SK-N-SH (cell line): Measurements from ENCODE around the gene MCRS1. TPM values are rescaled to one million over a fixed set of nuclear protein-coding genes. Genes with fewer than 3 reads are reported as not detected.

Experiments
- CTCF ChIA-PET: fragments of 300-600, 350-600 bp; formaldehyde crosslinking; extraction: SDS; loops from one replicate; lab custom pipeline; 2021; lab: Yijun Ruan, JAX
- POLR2A ChIA-PET: fragments of 350-600 bp; sonication (Branson Sonifier 250); formaldehyde crosslinking; extraction: SDS; loops from one replicate; lab custom pipeline; 2020; ENCODE audit warnings: antibody characterized with exemption, inconsistent platforms; lab: Yijun Ruan, JAX
- DNase-seq: peaks from one replicate; pipeline ENCODE4 v3.0.0; 2012
- H2AFZ ChIP-seq: fragments of 200-600 bp; sonication (generic); 2 replicates; pipeline ENCODE4 v1.8.1; 2016; ENCODE audit warnings: antibody characterized with exemption, mild to moderate bottlenecking, low read depth
- H3F3A ChIP-seq: fragments of 200-600 bp; sonication (generic); replicated peaks from 2 replicates; pipeline ENCODE3; 2016; ENCODE audit warnings: antibody characterized with exemption, mild to moderate bottlenecking; ENCODE audit not compliant: insufficient read depth
- H3K27ac ChIP-seq, 2 experiments: fragments of 200-500 bp in 1 of 2; fragments of 200-600 bp in 1 of 2; sonication (Bioruptor generic) in 1 of 2; sonication (generic), shearing (Covaris generic) in 1 of 2; 2 replicates each; pipeline versions ENCODE4 v1.5.1 to v1.6.1; 2014 to 2016; ENCODE audit warnings: low read depth in 2 of 2, inconsistent platforms in 1 of 2, low read length in 1 of 2, mild to moderate bottlenecking in 1 of 2, mixed read lengths in 1 of 2
- H3K27me3 ChIP-seq: fragments of 200-600 bp; sonication (generic), shearing (Covaris generic); 2 replicates; pipeline ENCODE4 v1.6.1; 2016; ENCODE audit warnings: mixed run types; ENCODE audit not compliant: insufficient read depth
- H3K36me3 ChIP-seq, 2 experiments: fragments of 200-500 bp in 1 of 2; fragments of 200-600 bp in 1 of 2; sonication (Bioruptor generic) in 1 of 2; sonication (generic) in 1 of 2; replicated peaks in 1 of 2; 2 replicates each; pipeline versions ENCODE3 to v1.5.1; 2014 to 2016; ENCODE audit warnings: low read length in 1 of 2, mild to moderate bottlenecking in 1 of 2; ENCODE audit not compliant: insufficient read depth in 2 of 2, control insufficient read depth in 1 of 2
- H3K4me1 ChIP-seq, 2 experiments: fragments of 200-500 bp in 1 of 2; fragments of 200-600 bp in 1 of 2; sonication (Bioruptor generic) in 1 of 2; sonication (generic), shearing (Covaris generic) in 1 of 2; 2 replicates each; pipeline versions ENCODE4 v1.5.1 to v1.6.1; 2014 to 2016; ENCODE audit warnings: low read depth in 1 of 2, low read length in 1 of 2, mixed run types in 1 of 2; ENCODE audit not compliant: insufficient read depth in 2 of 2, control insufficient read depth in 1 of 2
- H3K4me2 ChIP-seq: fragments of 200-600 bp; sonication (generic), shearing (Covaris generic); 2 replicates; pipeline ENCODE4 v1.6.1; 2017; ENCODE audit warnings: mixed run types
- H3K4me3 ChIP-seq, 2 experiments: fragments of 200-500 bp in 1 of 2; fragments of 200-600 bp in 1 of 2; sonication (Bioruptor generic) in 1 of 2; sonication (generic), shearing (Covaris generic) in 1 of 2; 2 replicates each; pipeline versions ENCODE4 v1.5.1 to v1.8.1; 2014 to 2016; ENCODE audit warnings: low read depth in 2 of 2, inconsistent platforms in 1 of 2, low read length in 1 of 2, mild to moderate bottlenecking in 1 of 2, mixed read lengths in 1 of 2, moderate library complexity in 1 of 2
- H3K79me2 ChIP-seq: fragments of 200-600 bp; sonication (generic); 2 replicates; pipeline ENCODE4 v1.8.1; 2017; ENCODE audit warnings: mild to moderate bottlenecking; ENCODE audit not compliant: insufficient read depth
- H3K9ac ChIP-seq: fragments of 200-600 bp; sonication (generic); 2 replicates; pipeline ENCODE4 v1.6.1; 2017; ENCODE audit warnings: mixed run types
- H3K9me2 ChIP-seq: fragments of 200-600 bp; sonication (generic); 2 replicates; pipeline ENCODE4 v1.6.1; 2017; ENCODE audit warnings: mixed run types
- H3K9me3 ChIP-seq: fragments of 200-600 bp; sonication (generic); 2 replicates; pipeline ENCODE4 v1.6.1; 2017; ENCODE audit warnings: mixed run types, mild to moderate bottlenecking, moderate library complexity
- H4K20me1 ChIP-seq: fragments of 200-600 bp; sonication (generic); 2 replicates; pipeline ENCODE4 v1.6.1; 2017; ENCODE audit warnings: mild to moderate bottlenecking, mixed run types; ENCODE audit not compliant: insufficient read depth
- EP300 ChIP-seq, 2 experiments: IDR thresholded peaks; 2 replicates each; pipeline versions ENCODE4 v1.4.0 to v1.6.1; 2012; ENCODE audit warnings: borderline replicate concordance in 1 of 2, low read depth in 1 of 2, low read length in 1 of 2
- EZH2phosphoT487 ChIP-seq: fragments of 200-600 bp; sonication (generic); IDR thresholded peaks from 2 replicates; pipeline ENCODE4 v1.6.1; 2017; ENCODE audit warnings: low read depth, mixed run types, mild to moderate bottlenecking, antibody characterized with exemption, moderate library complexity, borderline replicate concordance
- FOSL2 ChIP-seq: IDR thresholded peaks from 2 replicates; pipeline ENCODE4 v1.4.0; 2012; ENCODE audit warnings: low read depth, mild to moderate bottlenecking, moderate library complexity, borderline replicate concordance
- IRF3 ChIP-seq: fragments of 150-350 bp; IDR thresholded peaks from 2 replicates; pipeline ENCODE4 v1.6.1; 2016; ENCODE audit warnings: mild to moderate bottlenecking, low read depth, low read length
- MEF2A ChIP-seq: IDR thresholded peaks from 2 replicates; pipeline ENCODE4 v1.4.0; 2012; ENCODE audit warnings: low read depth, borderline replicate concordance
- NFIC ChIP-seq: IDR thresholded peaks from 2 replicates; pipeline ENCODE4 v1.4.0; 2012; ENCODE audit warnings: borderline replicate concordance
- NRF1 ChIP-seq: IDR thresholded peaks from 2 replicates; pipeline ENCODE4 v1.6.1; 2012; ENCODE audit warnings: low read depth, mild to moderate bottlenecking, low read length
- RAD21 ChIP-seq: IDR thresholded peaks from 2 replicates; pipeline ENCODE4 v1.6.1; 2012; ENCODE audit warnings: mild to moderate bottlenecking, low read length
- USF1 ChIP-seq: IDR thresholded peaks from 2 replicates; pipeline ENCODE4 v1.4.0; 2012; ENCODE audit warnings: low read depth, borderline replicate concordance
- YY1 ChIP-seq: IDR thresholded peaks from 2 replicates; pipeline ENCODE4 v1.4.0; 2012; ENCODE audit warnings: low read depth, mild to moderate bottlenecking
- ZBTB33 ChIP-seq: IDR thresholded peaks from 2 replicates; pipeline ENCODE4 v1.4.0; 2012; ENCODE audit warnings: low read depth, borderline replicate concordance
- WGBS: methylation state at CpG from one replicate; pipeline ENCODE4 v1.1.6; 2017; ENCODE audit warnings: low lambda C conversion rate; 5-methylcytosine and 5-hydroxymethylcytosine counted together
- polyA plus RNA-seq, 3 experiments: library from polyadenylated mRNA; depleted of rRNA; stranded (reverse); fragments of >200 nt; gene quantifications; 2 replicates each; pipeline ENCODE4 v1.2.3, GENCODE V29; 2012

The MCRS1 gene
- polyA plus RNA-seq, 1 of the 3 experiments (the other 2 are of a cell fraction) = 107 TPM

- peaks cover 69 to 82% of the 10 kb centered on the region in 2 experiments for H3K36me3 ChIP-seq
- H3K4me3 ChIP-seq = no peak overlapping the region
- H3K9me3 ChIP-seq = no peaks in the 10 kb centered on the region
- H3K27ac ChIP-seq = no peak overlapping the region
- no peaks in the 10 kb centered on the region for H3K9me2 ChIP-seq
- 98% methylated on average over 4 of the region's 4 CpGs for WGBS
- no peaks in the 10 kb centered on the region for H4K20me1 ChIP-seq
- H3F3A ChIP-seq = peaks cover 17% of the 10 kb centered on the region
- peaks cover 0 to 12% of the 10 kb centered on the region in 2 experiments; a peak in 2 of 4 replicates for H3K4me1 ChIP-seq
- no peak overlapping the region for H3K9ac ChIP-seq
- DNase-seq = no peak
- H3K27me3 ChIP-seq = no peaks in the 10 kb centered on the region
- H2AFZ ChIP-seq = no peak overlapping the region
- peaks cover 11% of the 10 kb centered on the region; the same call in 1 of the 2 replicates for H3K79me2 ChIP-seq
- TF ChIP-seq NRF1 (no peak), MEF2A (no peak)
- CTCF ChIA-PET = interaction anchor here (2.0 to 26.5 kb wide), 2 partner anchors 158 to 173 kb away, joined by 6 to 617 read pairs; partner anchors contain the start of gene SPATS2
- POLR2A ChIA-PET = no interaction called here
- no peak overlapping the region for H3K4me2 ChIP-seq
Observed at GRCh38 chr12:49521389-49521788, 46.6 kb downstream of the MCRS1 start.

- POLR2A ChIA-PET = no interaction called here
- no peaks in the 10 kb centered on the region for H3K27me3 ChIP-seq
- DNase-seq = no peak
- no peak overlapping the region for H3K4me2 ChIP-seq
- H3K79me2 ChIP-seq = peaks cover 11% of the 10 kb centered on the region; the same call in 1 of the 2 replicates
- H3K4me3 ChIP-seq = no peak overlapping the region
- H4K20me1 ChIP-seq = no peaks in the 10 kb centered on the region
- H2AFZ ChIP-seq = no peak overlapping the region
- no peaks in the 10 kb centered on the region for H3K9me2 ChIP-seq
- H3K27ac ChIP-seq = no peak overlapping the region
- WGBS = 95% methylated on average over 5 of the region's 5 CpGs
- TF ChIP-seq EP300 (IDR thresholded peaks at IDR 0.05; ENCODE audit: borderline replicate concordance in 1 of 2, low read depth in 1 of 2, low read length in 1 of 2) (no peak), YY1 (no peak), FOSL2 (no peak), RAD21 (no peak), EZH2phosphoT487 (no peak), NFIC (no peak), ZBTB33 (no peak), USF1 (no peak), IRF3 (no peak)
- TF ChIP-seq, all 33 proteins: peak for 0
- no peaks in the 10 kb centered on the region for H3K9me3 ChIP-seq
- H3K9ac ChIP-seq = no peak overlapping the region
- H3K36me3 ChIP-seq = peaks cover 60 to 72% of the 10 kb centered on the region in 2 experiments
- peaks cover 28% of the 10 kb centered on the region for H3F3A ChIP-seq
- peaks cover 0 to 21% of the 10 kb centered on the region in 2 experiments; a peak in 2 of 4 replicates for H3K4me1 ChIP-seq
- CTCF ChIA-PET = interaction anchor here (1.4 to 26.5 kb wide), 4 partner anchors 34 to 230 kb away, joined by 4 to 617 read pairs (median 40); partner anchors contain the start of genes DNAJC22 and SPATS2
Observed at GRCh38 chr12:49519574-49519936, 48.4 kb downstream of the MCRS1 start.
